Measurements from ENCODE around the gene KIZ.

DNA sequence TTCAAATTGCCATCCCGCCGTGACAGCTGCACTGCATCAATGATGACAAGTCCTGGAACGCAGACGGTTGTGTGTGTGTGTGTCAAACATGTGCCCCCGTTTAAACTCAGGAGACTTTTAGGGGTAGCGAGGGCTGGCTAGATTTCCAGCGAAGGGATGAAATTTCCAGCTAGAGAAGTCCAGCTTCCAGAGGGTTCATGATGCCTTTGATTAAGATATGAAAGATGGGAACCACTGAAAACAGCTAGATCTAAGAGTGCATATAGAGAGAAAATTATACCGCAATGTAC is 644 bp downstream of the KIZ start:
- TF ChIP-seq, protein P1, sequence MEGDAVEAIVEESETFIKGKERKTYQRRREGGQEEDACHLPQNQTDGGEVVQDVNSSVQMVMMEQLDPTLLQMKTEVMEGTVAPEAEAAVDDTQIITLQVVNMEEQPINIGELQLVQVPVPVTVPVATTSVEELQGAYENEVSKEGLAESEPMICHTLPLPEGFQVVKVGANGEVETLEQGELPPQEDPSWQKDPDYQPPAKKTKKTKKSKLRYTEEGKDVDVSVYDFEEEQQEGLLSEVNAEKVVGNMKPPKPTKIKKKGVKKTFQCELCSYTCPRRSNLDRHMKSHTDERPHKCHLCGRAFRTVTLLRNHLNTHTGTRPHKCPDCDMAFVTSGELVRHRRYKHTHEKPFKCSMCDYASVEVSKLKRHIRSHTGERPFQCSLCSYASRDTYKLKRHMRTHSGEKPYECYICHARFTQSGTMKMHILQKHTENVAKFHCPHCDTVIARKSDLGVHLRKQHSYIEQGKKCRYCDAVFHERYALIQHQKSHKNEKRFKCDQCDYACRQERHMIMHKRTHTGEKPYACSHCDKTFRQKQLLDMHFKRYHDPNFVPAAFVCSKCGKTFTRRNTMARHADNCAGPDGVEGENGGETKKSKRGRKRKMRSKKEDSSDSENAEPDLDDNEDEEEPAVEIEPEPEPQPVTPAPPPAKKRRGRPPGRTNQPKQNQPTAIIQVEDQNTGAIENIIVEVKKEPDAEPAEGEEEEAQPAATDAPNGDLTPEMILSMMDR (conservative IDR thresholded peaks at IDR 0.05; ENCODE audit: low read depth, low read length) = no peak
- no peak for TF ChIP-seq EZH2 (IDR thresholded peaks at IDR 0.05; ENCODE audit: borderline replicate concordance, low read depth, low read length, poor library complexity, severe bottlenecking)

Measured in A673 (cell line).